Activated T-cell treated with anti-CD3 and anti-CD28 coated beads, Interleukin-2, amount 50 U/mL, for 24 hours (primary cell): ENCODE measurements around the gene GAGE12J.
"Not testable (repeated sequence)": the region's sequence is repeated elsewhere in the genome, so short reads cannot be mapped to it uniquely, and the experiment has no call there.

Experiments
- DNase-seq: peaks from one replicate; pipeline ENCODE4 v3.0.0-alpha.2; 2020
- H3K27ac Mint-ChIP-seq: 2 replicates; pipeline ENCODE4 v1.8.0; 2020; ENCODE audit warnings: mild to moderate bottlenecking, mixed read lengths
- H3K27me3 Mint-ChIP-seq: 2 replicates; pipeline ENCODE4 v1.8.0; 2020; ENCODE audit warnings: mixed read lengths
- H3K36me3 Mint-ChIP-seq: 2 replicates; pipeline ENCODE4 v1.8.0; 2020; ENCODE audit warnings: low read depth, mixed read lengths
- H3K4me1 Mint-ChIP-seq: 2 replicates; pipeline ENCODE4 v1.8.0; 2020; ENCODE audit warnings: low read depth, mixed read lengths
- H3K4me3 Mint-ChIP-seq: 2 replicates; pipeline ENCODE4 v1.8.0; 2020; ENCODE audit warnings: mild to moderate bottlenecking, moderate library complexity, mixed read lengths
- H3K9me3 Mint-ChIP-seq: 2 replicates; pipeline ENCODE4 v1.8.0; 2020; ENCODE audit warnings: mixed read lengths

The GAGE12J gene, protein sequence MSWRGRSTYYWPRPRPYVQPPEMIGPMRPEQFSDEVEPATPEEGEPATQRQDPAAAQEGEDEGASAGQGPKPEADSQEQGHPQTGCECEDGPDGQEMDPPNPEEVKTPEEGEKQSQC

GRCh38 chrX:49321737-49322136 is at the start of gene GAGE12J:
TSS of gene GAGE12J (plus strand) at chrX:49322037. CDS start at chrX:49323194, 1,157 bp downstream.
- H3K9me3 Mint-ChIP-seq, H3K36me3 Mint-ChIP-seq, H3K27me3 Mint-ChIP-seq: not testable (repeated sequence)

GRCh38 chrX:49272421-49272820 is 49.4 kb upstream of the GAGE12J start:
- Mint-ChIP-seq H3K36me3 (peaks cover 33% of the 10 kb centered on the region), H3K9me3 (no peaks in the 10 kb centered on the region), H3K4me3 (peak overlapping the region; percentile 68), H3K27me3 (peaks cover 18% of the 10 kb centered on the region), H3K4me1 (peaks cover 74% of the 10 kb centered on the region), H3K27ac (peak overlapping the region; percentile 83)
- peak; percentile 34 for DNase-seq

More at GRCh38 chrX:49321737-49322136, at the start of gene GAGE12J:
- H3K4me1 Mint-ChIP-seq, H3K4me3 Mint-ChIP-seq, H3K27ac Mint-ChIP-seq, DNase-seq: not testable (repeated sequence)

DNA sequence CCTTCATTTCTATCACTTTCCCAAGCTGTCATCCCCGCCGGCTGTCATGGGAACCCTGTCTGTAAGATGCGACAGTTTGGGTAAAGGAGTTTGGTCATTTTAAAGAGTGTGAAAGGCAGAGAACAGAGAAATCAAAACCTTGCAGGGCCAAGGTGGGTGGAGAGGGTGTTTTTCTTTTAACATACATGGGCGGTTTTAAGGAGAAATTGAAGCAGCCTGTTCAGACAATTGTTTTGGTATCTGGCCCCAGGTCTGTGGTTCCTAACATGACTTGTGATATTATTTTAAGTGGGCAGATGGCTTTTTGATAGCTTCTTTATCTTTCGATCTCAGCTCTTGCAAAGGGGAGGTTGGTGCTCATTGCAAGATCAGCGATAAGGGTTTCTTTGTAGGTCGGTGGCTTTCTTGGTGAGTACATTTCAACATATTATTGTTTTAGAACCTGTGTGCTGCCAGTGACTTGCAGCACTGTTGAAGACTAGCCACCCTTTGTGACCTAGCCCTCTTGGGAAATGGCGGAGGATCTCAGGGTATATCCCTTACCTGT is 48.6 kb upstream of the GAGE12J start:
- H3K27me3 Mint-ChIP-seq = peaks cover 26% of the 10 kb centered on the region
- peaks cover 33% of the 10 kb centered on the region for H3K36me3 Mint-ChIP-seq
- H3K27ac Mint-ChIP-seq = peak overlapping the region; percentile 83
- H3K4me3 Mint-ChIP-seq = peak overlapping the region; percentile 68
- peak; percentile 53 for DNase-seq
- no peaks in the 10 kb centered on the region for H3K9me3 Mint-ChIP-seq
- H3K4me1 Mint-ChIP-seq = peaks cover 80% of the 10 kb centered on the region

DNA sequence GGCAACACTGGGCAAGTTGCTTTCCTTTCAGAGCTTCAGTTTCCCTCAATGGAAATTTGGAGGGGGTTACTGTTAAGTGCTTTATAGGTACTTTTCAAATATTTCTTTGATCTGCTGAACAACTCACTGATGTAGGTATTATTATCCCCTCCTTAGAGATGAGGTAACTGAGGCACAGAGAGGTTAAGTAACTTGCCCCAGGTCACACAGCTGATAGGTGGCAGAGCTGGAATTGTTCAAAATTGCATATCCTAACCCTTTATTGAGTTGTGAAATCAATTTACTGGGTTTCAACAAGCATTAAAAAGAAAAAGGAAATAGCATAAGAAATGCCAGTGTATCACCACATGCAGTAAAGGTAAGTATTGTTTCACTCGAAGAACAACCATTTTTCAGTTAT is 45.6 kb upstream of the GAGE12J start:
- DNase-seq = no peak
- Mint-ChIP-seq H3K27me3 (peaks cover 35% of the 10 kb centered on the region), H3K9me3 (no peaks in the 10 kb centered on the region), H3K4me3 (no peak overlapping the region), H3K36me3 (peaks cover 24% of the 10 kb centered on the region), H3K27ac (peak overlapping the region; percentile 95), H3K4me1 (peaks cover 88% of the 10 kb centered on the region)

GRCh38 chrX:49276671-49277534 is 44.9 kb upstream of the GAGE12J start:
- peak; percentile 55 for DNase-seq
- peak overlapping the region; percentile 54 for H3K4me3 Mint-ChIP-seq
- H3K36me3 Mint-ChIP-seq = peaks cover 19% of the 10 kb centered on the region
- peaks cover 85% of the 10 kb centered on the region for H3K4me1 Mint-ChIP-seq
- H3K9me3 Mint-ChIP-seq = no peaks in the 10 kb centered on the region
- H3K27ac Mint-ChIP-seq = peak overlapping the region; percentile 95
- peaks cover 36% of the 10 kb centered on the region for H3K27me3 Mint-ChIP-seq

GRCh38 chrX:49277535-49277830 is 44.4 kb upstream of the GAGE12J start:
- no peak for DNase-seq
- H3K9me3 Mint-ChIP-seq = no peaks in the 10 kb centered on the region
- peaks cover 37% of the 10 kb centered on the region for H3K27me3 Mint-ChIP-seq
- H3K4me1 Mint-ChIP-seq = peaks cover 84% of the 10 kb centered on the region
- peak overlapping the region; percentile 54 for H3K4me3 Mint-ChIP-seq
- H3K27ac Mint-ChIP-seq = peak overlapping the region; percentile 95
- H3K36me3 Mint-ChIP-seq = peaks cover 19% of the 10 kb centered on the region

DNA sequence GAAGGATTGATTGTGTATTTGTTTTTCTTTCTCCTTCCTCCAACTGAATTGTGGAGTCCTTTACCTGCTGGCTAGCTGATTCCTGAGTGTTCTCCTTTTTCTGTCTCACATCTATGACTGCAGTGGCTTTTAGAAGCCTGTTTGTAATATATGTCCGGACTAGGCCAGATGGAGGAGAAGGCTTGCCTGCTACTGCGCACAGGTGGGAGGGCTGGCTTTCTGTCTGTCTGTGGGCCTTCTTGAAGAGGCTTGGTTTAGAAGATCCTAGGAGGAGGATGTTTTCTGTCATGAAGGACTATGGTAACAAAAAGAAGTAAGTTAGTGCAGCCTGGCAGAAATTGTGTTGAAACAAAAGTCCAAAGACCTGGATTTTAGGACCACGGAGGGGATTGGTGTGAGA is 43.8 kb upstream of the GAGE12J start:
- DNase-seq = peak; percentile 29
- Mint-ChIP-seq H3K4me1 (peaks cover 82% of the 10 kb centered on the region), H3K36me3 (peaks cover 19% of the 10 kb centered on the region), H3K9me3 (no peaks in the 10 kb centered on the region), H3K27me3 (peaks cover 41% of the 10 kb centered on the region), H3K4me3 (peak overlapping the region; percentile 54), H3K27ac (peak overlapping the region; percentile 95)

- H3K27ac Mint-ChIP-seq = no peak overlapping the region
- peaks cover 30% of the 10 kb centered on the region for H3K27me3 Mint-ChIP-seq
- no peak overlapping the region for H3K4me3 Mint-ChIP-seq
- peak; percentile 22 for DNase-seq
- H3K9me3 Mint-ChIP-seq = no peaks in the 10 kb centered on the region
- no peaks in the 10 kb centered on the region for H3K36me3 Mint-ChIP-seq
- peaks cover 45% of the 10 kb centered on the region for H3K4me1 Mint-ChIP-seq
These were observed 39.2 kb upstream of the GAGE12J start for GRCh38 chrX:49282647-49283011.

DNA sequence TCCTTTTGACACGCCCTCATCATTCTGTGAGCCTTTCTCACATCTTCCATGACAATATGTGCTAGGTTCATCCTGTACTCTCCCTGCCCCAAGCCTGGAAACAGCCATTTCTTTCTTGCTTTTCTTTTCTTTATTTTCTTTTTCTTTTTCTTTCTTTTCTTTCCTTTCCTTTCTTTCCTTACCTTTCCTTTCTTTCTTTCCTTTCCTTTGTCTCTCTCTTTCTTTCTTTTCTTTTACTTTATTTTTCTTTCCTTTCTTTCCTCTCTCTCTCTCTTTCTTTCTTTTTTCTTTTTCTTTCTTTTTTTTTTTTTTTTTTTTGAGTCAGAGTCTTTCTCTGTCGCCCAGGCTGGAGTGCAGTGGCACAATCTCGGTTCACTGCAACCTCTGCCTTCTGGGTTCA is 37.6 kb upstream of the GAGE12J start:
- Mint-ChIP-seq H3K4me1 (peaks cover 41% of the 10 kb centered on the region), H3K9me3 (no peaks in the 10 kb centered on the region), H3K27ac (no peak overlapping the region), H3K4me3 (no peak overlapping the region), H3K36me3 (no peaks in the 10 kb centered on the region), H3K27me3 (peaks cover 32% of the 10 kb centered on the region)
- no peak for DNase-seq

GRCh38 chrX:49286136-49286535 is 35.7 kb upstream of the GAGE12J start:
- Mint-ChIP-seq H3K27me3 (peaks cover 35% of the 10 kb centered on the region), H3K4me3 (no peak overlapping the region), H3K4me1 (peaks cover 32% of the 10 kb centered on the region), H3K36me3 (no peaks in the 10 kb centered on the region), H3K9me3 (no peaks in the 10 kb centered on the region), H3K27ac (no peak overlapping the region)
- DNase-seq = peak; percentile 16

- Mint-ChIP-seq H3K36me3 (no peaks in the 10 kb centered on the region), H3K4me3 (no peak overlapping the region), H3K9me3 (no peaks in the 10 kb centered on the region), H3K27ac (no peak overlapping the region), H3K27me3 (peaks cover 35% of the 10 kb centered on the region), H3K4me1 (peaks cover 31% of the 10 kb centered on the region)
- peak; percentile 18 for DNase-seq
These were observed 35.3 kb upstream of the GAGE12J start for GRCh38 chrX:49286581-49286980.

DNA sequence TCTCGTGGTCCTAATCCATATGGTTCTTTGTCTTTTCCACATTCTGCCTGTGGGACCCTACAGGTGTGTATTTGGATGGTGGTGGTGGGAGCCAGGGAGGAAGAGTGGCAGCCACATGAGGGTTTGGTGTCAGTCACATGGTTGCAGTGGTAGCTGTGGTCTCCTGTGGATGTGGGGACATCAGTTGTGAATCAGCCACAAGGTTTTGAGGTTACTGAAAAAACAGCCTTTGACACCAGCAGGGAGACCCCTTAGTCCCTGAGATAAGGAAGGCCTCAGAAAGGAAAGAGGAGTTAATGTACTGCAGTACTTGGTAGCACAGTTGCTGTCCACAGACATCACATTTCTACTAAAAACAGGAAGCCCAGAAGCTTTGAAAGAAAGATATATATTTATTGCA is 34.2 kb upstream of the GAGE12J start:
- H3K27ac Mint-ChIP-seq = peak overlapping the region; percentile 34
- no peaks in the 10 kb centered on the region for H3K9me3 Mint-ChIP-seq
- H3K4me1 Mint-ChIP-seq = peaks cover 30% of the 10 kb centered on the region
- H3K4me3 Mint-ChIP-seq = no peak overlapping the region
- DNase-seq = peak; percentile 14
- H3K36me3 Mint-ChIP-seq = no peaks in the 10 kb centered on the region
- peaks cover 36% of the 10 kb centered on the region for H3K27me3 Mint-ChIP-seq

GRCh38 chrX:49290215-49290614 is 31.6 kb upstream of the GAGE12J start:
- H3K4me1 Mint-ChIP-seq = peaks cover 30% of the 10 kb centered on the region
- H3K27me3 Mint-ChIP-seq = peaks cover 35% of the 10 kb centered on the region
- no peak for DNase-seq
- no peaks in the 10 kb centered on the region for H3K36me3 Mint-ChIP-seq
- H3K9me3 Mint-ChIP-seq = no peaks in the 10 kb centered on the region
- no peak overlapping the region for H3K4me3 Mint-ChIP-seq
- H3K27ac Mint-ChIP-seq = no peak overlapping the region

DNA sequence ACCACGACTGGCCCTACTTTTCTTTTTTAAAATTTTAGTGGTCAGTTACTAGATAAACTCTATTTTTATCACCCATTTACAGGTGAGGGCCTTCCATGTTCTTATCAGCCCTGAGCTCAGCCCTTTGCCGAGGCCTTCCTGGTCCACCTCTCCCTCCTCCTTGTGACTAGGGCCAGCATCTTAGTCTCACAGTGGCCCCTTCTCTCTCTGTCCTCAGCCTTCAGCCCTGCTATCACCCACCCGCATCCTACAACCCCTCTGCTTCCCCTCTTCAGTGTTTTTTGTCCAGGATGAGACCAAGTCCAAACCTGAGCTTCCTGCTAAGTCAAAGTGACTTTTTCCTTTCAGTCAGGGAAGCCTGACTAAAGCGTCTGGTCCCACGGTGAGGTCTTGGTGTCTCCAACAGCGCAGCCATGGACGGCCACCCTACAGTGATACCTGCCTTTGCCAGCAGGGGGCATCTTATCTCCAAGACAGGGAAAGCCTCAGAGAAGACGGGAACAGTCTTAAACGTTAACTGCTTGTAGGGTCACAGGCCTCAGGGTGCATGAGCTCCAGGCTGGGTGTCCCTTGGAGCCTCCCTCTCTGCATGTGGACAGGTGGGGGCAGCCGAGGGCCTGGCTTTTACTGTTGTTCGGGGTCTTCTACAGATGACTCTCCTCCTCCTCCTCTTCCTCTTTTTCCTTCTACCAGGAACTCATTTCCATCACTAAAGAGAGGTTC is 30.1 kb upstream of the GAGE12J start:
- H3K27ac Mint-ChIP-seq = no peak overlapping the region

More for the DNA sequence above, 30.1 kb upstream of the GAGE12J start:
- Mint-ChIP-seq H3K9me3 (no peaks in the 10 kb centered on the region), H3K4me1 (peaks cover 31% of the 10 kb centered on the region), H3K36me3 (no peaks in the 10 kb centered on the region), H3K27me3 (peaks cover 42% of the 10 kb centered on the region), H3K4me3 (no peak overlapping the region)
- peak; percentile 80 for DNase-seq
